GM19324 (cell line): ENCODE results near the gene LCT.
A peak's percentile ranks its signal among the peaks of the same experiment; 100 is the strongest.
"Not testable (repeated sequence)": the region's sequence is repeated elsewhere in the genome, so short reads cannot be mapped to it uniquely, and the experiment has no call there.

Experiments
- ATAC-seq: cut with Tn5 transposase; IDR thresholded peaks from one replicate; pipeline ENCODE4 v1.9.1; 2021; ENCODE audit warnings: mild to moderate bottlenecking, moderate library complexity; ENCODE audit not compliant: unreplicated experiment, low FRiP score

Gene LCT

DNA sequence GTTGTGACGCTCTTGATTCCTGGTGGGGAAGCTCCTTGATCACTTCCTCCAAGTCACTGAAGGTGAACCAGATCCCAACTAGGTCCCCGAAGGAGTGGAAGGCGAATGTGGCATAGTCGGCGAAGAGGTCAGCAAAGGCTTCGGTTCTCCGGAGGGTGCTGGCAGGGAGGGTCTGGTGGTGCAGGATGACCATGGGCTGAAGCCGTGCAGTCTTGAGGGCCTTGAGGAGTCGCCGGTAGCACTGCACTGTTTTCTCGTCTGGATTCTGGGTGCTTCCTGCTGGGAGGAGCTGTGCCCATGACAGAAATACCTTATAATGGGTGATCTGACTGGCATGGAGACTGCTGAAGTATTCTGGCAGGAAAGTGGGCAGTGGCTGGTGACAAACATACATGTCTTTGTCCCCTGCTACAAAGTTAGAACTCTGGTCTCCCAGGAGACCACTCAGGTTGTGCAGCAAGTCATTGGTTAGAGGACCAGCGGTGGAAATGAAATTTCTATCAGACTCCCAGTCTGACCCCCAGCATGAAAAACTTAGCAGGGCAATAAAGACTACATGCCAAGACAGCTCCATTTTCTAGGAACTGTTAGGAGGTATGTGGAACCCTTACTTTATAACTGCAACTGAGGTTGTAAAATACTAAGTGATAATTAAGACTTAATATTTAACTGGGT lies at the start of gene LCT:
Gene LCT, minus strand, starts transcription at position 589 of the 675 bp plus-strand sequence. Its CDS starts 15 bp downstream, at position 574.
- no peak for ATAC-seq

DNA sequence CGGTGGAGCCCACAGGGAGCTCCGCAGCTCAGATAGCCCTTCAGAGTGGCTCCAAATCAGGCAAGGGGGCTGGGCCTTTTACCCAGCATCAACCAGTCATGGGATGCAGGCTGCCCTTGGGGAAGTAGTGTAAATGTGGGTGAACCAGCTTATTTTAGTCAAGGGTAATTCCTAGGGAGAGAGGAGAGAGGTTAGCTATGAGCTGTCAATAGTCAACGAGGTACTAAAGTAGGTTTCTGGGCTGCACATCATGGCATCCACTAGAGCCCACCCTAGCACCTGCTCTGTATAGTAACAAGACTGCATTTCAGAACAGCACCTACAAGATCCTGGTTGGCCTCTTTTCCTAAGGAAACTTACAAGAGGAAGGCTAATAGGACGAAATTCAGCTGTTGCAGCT lies 48.7 kb upstream of the LCT start:
- no peak for ATAC-seq

DNA sequence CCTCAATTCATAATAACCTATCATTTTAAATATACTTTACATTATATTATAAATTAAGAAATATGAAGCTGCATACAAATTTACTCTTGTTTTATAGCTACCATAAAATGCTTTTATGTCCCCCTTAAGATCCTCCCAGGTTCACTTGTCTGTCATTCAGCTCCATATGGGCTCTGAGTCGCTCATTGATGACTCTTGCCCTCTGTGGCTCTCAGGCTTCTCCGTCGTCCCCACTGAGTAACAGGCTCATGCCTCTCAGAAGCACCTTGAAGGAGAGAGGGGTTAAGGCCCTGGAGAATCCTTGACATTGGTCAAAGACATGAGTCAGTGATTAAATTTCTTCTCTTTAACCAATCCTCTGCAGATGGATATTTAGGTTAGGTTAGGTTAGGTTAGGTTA lies 45.4 kb upstream of the LCT start:
- ATAC-seq = no peak

DNA sequence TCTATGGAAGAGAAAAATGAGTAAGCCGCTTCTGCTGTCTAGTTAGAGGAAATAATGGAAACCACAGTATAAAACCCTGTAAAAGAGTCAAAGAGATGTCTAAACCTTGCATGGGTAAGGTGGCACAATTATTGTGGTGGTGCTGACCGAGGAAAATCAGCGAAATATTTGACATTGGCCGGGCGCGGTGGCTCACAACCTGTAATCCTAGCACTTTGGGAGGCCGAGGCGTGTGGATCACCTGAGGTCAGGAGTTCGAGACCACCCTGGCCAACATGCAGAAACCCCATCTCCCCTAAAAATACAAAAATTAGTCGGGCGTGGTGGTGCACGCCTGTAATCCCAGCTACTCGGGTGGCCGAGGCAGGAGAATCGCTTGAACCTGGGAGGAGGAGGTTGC lies 39.8 kb upstream of the LCT start:
- not testable (repeated sequence) for ATAC-seq

DNA sequence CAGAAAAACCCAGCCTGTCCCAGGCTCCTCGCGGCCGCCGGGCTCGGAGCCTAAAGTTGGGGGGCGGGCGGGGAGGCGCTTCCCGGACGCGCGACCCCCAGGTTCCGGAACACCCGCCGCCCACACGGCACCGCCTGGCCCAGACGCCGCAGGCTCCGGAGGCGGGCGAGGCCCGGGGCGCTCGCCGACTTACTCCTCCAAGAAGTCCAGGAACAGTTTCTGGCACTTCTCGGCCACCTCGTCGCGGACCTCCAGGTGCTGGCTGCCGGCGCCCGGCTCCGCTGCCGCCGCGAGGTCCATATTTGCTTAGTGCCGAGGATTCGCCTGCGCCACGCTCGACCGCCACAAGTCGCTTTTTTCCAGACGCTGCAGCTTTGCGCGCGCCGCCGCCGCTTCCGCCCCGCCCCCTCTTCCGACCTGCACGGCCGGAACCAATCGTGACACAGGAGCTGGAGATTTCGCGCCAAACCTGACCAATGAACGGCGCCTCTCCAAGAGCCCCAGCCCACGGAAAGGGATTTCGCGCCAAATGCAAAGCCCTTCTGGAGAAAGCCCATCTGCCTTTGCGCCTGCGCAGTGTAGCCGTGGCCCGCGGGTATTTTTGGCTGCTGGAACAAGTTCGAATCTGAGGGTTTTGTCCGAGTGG lies 39.2 kb upstream of the LCT start, which contains the start of gene MCM6:
Gene MCM6, minus strand, starts transcription at position 378 of the 646 bp plus-strand sequence. Its CDS starts 78 bp downstream, at position 300.
- peak; percentile 94 for ATAC-seq

DNA sequence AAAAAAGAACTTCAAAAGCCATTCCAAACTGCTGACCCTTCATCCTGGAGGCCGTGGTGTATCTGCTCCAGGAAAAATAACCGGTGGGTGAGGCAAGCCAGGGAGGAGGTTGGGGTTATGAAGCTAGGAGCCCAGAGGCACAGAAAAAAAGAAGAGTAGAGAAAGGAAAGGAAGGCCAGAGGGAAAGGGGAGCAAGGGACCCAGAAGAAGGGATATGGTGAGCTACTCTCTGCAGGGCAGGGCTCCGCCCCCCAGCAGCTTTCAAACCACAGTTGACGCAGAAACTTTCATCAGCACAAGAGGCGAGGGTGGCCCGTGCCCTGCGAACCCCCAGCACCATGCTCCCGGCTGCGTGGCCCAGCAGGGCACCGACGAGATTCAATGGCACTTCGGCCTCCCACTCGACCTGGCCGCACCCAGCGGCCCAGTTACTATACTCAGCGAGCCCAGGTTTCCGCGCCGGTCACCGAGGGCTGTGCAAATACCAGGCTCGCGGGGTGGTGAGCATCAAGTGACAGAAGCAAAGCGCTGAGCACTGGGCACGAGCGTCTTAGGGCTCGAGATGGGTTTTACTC lies 38.6 kb upstream of the LCT start:
- peak; percentile 57 for ATAC-seq

DNA sequence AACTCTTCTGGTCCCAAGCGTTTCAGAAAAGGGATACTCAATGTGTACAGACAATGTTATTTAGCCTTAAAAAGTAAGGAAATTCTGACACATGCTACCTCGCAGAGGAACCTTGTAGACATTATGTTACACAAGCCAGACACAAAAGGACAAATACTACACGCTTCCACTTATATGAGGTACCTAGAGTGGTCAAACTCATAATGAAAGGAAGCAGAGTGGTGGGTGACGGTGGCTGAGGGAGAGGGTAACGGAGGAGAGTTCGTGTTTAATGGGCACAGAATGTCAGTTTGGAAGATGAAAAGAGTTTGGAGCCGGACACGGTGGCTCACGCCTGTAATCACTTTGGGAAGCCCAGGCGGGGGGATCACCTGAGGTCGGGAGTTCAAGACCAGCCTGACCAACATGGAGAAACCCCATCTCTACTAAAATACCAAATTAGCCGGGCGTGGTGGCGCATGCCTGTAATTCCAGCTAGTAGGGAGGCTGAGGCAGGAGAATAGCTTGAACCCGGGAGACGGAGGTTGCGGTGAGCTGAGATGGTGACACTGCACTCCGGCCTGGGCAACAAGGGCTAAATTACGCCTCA lies 37.9 kb upstream of the LCT start:
- no peak for ATAC-seq

DNA sequence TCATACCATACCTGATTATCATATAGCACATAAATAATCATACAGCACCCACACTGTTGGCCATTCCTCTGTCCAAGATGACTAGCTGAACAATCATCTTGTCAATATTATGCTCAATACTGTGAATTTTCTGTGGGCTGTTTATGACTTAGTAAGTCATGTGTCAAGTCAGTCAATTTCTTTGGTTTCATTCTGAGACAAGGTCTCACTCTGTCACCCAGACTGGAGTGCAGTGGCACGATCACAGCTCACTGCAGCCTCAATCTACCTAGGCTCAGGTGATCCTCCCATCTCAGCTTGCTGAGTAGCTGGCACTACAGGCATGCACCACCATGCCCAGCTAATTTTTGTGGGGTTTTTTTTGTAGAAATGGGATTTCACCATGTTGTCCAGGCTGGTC lies 33.6 kb upstream of the LCT start:
- no peak for ATAC-seq

DNA sequence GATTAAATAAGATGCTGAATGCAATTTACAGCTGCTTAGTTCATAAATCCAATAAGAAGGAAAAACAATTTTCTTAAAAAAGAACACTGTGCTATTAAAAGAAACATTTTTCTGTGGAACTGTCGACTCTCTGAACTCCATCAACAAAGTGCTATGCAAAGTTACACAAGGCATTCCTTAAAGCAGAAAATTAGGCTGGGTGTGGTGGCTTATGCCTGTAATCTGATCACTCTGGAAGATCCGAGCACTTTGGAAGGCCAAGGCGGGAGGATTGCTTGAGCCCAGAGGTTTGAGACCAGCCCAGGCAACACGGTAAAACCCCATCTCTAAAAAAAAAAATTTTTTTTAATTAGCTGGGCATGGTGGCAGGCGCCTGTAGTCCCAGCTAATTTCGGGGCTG lies 26.2 kb upstream of the LCT start:
- ATAC-seq = no peak

DNA sequence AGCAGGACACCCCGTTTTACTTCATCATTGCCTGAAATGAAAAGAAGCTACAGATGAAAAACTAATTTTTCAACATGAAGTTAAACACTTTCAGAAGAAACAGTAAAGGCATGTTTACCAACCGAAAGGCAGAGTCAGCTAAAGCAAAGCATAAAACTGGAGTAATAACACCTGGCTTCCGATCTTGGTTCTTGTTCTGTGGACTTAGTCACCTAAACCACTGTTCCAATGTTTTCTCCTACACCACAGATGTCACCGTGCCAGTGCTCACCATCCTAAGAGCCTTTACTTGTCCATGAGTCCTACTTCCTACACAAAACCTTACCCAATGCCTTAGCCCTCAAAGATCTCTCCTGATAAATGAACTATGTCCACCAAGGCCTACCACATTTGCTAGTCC lies 25.7 kb upstream of the LCT start:
- no peak for ATAC-seq

DNA sequence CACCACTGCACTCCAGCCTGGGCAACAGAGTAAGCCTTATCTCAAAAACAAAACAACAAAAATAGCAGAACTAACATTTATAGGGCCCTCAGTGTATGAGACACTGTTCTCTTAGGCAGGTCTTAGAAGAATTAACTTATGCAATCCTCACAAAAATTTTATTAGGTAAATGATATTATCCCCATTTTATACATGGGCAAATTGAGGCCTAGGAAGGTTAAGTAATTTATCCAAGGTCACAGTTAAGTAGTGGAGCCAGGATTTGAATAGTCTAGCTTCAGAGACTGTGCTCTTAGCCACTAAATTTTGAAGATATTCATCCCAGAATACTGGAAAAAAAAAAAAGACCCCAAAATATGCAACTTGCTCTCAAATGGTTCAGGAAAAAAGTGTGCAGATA lies 16.4 kb upstream of the LCT start:
- ATAC-seq = no peak

DNA sequence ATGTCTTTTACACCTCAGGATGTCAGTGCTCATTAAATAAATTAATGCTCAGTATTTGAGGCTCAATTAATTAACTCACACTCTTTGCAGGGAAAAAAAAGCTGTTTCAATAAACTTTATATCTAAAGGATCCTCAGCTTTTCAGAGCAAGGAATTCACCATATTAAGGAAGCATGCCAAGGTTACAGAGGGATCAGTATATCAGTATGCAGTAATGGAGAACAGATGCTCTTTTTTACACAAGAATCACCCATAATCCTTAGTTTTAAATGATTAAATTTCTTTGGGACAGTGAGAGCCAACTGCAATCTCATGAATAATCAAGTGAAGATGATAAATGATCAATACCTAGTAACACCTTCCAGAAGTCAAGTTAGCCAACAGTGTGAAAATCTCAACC lies 14.9 kb upstream of the LCT start:
- no peak for ATAC-seq

DNA sequence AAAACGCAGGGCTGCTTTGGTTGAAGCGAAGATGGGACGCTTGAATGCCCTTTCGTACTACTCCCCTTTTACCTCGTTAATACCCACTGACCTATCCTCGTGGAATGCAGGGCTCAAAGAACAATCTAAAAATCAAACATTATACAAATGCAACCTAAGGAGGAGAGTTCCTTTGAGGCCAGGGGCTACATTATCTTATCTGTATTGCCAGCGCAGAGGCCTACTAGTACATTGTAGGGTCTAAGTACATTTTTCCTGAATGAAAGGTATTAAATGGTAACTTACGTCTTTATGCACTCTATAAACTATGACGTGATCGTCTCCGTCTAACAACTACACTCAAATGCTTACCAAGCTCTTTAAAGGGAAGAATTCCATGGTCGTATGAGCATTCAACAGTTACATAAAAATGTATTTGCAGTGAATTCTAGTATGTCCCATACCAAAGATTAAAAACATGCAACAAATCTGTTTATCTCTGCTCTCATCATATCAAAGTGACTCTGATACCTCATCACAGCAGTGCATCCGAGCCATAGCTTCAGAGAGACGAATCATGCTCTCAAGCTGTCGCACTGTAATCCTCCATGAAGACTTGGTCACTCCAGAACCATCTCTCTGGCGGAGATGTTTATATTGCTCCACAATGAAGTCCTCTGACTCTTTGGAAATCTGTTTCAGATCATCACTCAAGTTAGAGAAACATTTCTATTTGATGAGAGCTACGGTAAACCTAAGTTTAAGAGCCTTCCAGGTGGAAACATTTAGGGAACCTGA lies 14.1 kb upstream of the LCT start:
- no peak for ATAC-seq

DNA sequence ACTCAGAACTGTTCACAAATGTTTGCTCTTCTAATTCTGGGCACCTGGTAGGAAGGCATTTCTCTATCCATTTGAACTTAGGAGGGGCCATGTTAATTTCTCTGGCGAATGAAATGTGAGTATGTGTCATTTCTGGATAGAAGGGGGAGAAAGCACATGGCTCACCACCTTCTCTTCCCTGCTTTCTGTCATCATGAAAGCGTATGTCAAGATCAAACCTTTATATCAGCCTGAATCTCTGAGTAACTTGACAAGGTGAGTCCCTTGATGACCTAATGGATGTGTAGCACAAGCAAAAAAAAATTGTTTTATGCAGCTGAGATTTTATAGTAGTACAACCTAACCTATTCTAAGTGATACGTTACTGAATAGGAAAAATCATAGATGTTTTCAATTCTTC lies 12.1 kb upstream of the LCT start:
- ATAC-seq = no peak

DNA sequence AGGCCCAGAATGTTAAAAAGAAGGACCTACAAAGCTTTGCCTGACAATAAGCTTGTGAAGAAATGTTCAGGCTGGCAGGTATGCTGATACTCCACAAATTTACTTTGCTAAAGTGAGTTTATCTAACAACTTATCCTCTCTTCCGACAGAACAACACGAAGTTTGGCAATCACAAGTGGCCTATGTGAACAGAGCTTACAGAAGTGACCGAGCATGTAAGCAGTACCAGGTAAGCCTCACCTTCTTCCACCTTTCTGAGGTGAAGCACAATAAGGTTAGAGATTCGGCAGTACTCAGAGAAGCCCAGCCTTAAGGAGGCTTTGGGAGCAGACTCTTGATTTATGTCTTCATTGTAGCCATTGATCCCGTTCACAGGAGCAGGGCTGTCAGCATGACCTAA lies 9.0 kb upstream of the LCT start:
- ATAC-seq = no peak

DNA sequence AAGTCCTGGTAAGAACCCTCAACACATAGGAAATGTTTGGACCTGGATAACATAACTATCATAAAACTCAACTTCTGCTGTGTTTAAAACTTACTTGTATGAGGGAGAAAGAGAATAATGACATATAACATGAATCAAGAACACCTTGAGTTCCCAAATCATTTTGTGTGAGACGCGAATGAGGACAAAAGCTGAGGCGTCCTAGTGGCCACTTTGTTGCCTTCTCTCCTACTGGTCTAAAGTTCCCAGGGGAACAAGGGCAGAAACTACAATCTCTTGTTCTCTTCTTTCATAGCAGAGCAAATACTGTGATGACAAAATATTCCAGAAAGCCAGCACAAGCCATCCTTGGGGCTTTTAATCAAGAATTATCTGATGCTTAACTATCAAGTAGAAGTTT lies 8.3 kb upstream of the LCT start:
- no peak for ATAC-seq

DNA sequence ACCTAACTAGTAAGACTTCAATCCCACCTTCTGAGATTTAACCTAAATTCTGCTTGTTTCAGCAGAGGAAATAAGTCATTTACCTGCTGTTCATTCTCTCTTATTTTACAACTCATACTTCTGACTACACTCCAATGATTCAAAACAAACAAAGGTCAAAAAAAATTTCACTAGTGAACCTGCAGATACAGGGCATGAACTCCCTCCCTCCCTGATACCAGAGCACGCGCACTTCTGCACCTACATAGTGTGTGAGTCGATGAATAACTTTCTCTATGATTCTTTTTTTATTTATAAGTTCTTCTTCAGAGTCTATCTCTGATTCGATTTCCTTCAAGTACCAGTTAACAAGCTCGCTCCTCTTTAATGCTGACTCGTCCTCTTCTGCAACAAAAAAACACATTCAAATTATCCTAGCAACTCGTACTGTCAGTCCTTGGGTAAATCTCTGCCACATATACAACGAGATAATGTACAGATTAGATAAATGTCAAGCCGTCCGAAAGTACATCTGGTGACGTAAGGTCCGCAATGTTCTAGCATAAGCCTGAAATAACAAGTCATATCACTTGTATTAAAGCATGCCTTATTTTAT lies 7.4 kb upstream of the LCT start:
- no peak for ATAC-seq

DNA sequence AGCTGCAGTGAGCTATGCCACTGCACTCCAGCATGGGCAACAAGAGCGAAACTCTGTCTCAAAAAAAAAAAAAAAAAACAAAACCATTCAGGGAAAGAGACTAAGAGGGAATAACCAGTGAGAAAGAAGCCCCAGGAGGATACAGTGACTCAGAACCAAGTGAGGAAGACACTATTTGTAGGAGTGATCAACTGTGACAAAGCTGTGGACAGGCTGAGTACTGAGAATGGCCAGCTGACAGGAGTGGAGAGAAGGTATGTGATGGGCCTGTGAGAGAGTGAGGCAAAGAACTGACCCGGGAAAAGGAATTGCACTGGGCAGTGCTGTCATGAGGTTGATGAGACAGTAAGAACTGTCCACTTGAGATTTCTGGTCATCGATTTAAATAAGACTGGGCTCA lies 6.7 kb upstream of the LCT start:
- ATAC-seq = no peak

DNA sequence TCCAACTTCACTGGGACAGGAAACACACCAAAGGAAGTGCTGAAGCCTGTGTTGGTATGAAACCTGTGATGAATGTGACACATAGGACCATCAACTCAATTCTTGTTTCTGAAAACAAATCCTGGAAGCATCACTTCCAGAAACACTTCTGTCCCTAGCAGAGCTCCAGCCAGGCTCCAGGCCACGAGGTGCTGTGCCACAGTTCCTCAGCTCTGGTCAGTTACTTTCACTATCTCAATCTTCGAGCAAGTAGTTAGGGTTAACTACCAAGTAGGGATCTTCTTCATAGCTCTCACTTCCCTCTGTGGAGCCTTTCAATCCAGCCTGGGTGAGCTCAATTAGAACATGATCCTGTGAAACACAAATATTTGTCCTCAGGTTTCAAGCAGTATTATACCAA lies 3.6 kb upstream of the LCT start:
- no peak for ATAC-seq

DNA sequence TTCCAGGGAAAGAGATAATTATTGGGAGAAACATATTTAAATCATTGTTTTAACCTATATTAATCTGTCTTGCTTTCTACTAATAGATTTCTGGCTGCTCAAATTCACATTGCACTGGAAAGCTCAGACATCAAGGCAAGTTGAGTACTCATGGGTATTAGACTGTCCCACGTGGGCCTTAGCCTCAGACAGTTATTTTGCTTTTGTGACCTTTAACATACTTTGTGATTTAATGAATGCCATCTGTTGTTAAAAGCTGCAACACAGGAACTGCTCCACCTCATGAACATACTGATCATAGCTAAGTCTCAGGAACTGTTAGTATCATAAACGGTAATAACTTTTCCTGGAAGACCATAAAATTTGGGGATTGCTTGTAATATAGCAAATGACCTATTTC lies 2.7 kb upstream of the LCT start:
- ATAC-seq = no peak

DNA sequence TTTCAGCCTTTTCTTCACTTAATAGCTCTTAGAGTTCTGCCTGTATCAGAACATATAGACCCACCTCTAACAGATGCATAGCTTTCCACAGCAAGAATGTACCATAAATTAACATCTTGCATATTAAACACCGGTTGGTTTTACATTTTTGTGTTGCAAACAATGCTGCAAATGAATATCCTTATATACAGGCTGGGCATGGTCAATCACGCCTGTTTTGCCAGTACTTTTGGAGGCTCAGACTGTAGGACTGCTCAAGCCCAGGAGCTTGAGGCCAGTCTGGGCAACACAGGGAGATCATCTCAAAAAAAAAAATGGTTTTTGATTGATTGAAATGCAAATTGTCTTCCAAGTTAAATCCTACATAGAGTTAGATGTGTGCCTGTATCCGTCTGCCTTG lies 1.5 kb upstream of the LCT start:
- no peak for ATAC-seq
